DND-41 (cell line): ENCODE results near the gene NARS2.

ENCODE experiments used
- EZH2 ChIP-seq: IDR thresholded peaks from 3 replicates; pipeline ENCODE4 v1.6.1; 2012; ENCODE audit warnings: borderline replicate concordance, low read depth, mild to moderate bottlenecking, moderate library complexity, low read length, inconsistent platforms; ENCODE audit not compliant: severe bottlenecking
- TF ChIP-seq, protein P1 (sequence below): IDR thresholded peaks from 2 replicates; pipeline ENCODE4 v1.5.1; 2012; ENCODE audit warnings: borderline replicate concordance, low read length, moderate library complexity, mild to moderate bottlenecking; ENCODE audit not compliant: poor library complexity, severe bottlenecking; ENCODE audit errors: extremely low read depth

DNA sequence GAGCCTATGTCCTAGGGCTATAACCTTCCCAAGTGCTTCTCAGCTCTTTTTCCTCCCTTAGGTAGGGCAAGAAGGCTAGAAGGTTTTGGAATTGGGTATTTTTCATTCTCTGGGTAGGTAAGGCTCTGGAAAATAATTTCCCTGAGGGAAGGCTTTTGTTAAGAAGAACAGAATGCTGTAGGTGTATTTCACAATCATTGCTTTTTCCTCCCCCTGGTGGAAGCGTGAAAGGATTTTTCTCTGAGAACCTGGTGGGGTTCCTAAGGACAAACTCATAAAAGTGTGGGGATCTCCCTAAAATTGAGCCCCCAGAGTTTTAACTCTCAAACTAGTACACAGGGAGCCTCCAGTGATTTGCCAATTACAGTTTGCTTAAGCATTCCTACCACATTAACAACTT is 41.1 kb upstream of the NARS2 start:
- TF ChIP-seq, protein P1, sequence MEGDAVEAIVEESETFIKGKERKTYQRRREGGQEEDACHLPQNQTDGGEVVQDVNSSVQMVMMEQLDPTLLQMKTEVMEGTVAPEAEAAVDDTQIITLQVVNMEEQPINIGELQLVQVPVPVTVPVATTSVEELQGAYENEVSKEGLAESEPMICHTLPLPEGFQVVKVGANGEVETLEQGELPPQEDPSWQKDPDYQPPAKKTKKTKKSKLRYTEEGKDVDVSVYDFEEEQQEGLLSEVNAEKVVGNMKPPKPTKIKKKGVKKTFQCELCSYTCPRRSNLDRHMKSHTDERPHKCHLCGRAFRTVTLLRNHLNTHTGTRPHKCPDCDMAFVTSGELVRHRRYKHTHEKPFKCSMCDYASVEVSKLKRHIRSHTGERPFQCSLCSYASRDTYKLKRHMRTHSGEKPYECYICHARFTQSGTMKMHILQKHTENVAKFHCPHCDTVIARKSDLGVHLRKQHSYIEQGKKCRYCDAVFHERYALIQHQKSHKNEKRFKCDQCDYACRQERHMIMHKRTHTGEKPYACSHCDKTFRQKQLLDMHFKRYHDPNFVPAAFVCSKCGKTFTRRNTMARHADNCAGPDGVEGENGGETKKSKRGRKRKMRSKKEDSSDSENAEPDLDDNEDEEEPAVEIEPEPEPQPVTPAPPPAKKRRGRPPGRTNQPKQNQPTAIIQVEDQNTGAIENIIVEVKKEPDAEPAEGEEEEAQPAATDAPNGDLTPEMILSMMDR = peak; percentile 2
- TF ChIP-seq EZH2 = no peak
